HepG2 (cell line): ENCODE data around the gene DDX28. TPM values are rescaled to one million over a fixed set of nuclear protein-coding genes. Genes with fewer than 3 reads are reported as not detected.

Source experiments
- ARNT ChIP-seq: fragments of 450-650 bp; IDR thresholded peaks from 2 replicates; pipeline ENCODE4 v1.6.1; 2017
- CEBPG ChIP-seq: IDR thresholded peaks from 2 replicates; pipeline ENCODE4 v1.6.1; 2016
- FOXO1 ChIP-seq: sonication (generic); formaldehyde crosslinking; IDR thresholded peaks from 2 replicates; pipeline ENCODE4 v1.4.0; 2020; ENCODE audit warnings: missing genetic modification reagents
- GMEB1 ChIP-seq: sonication (generic); formaldehyde crosslinking; IDR thresholded peaks from 2 replicates; pipeline ENCODE4 v1.5.1; 2020; ENCODE audit warnings: missing genetic modification reagents, mild to moderate bottlenecking, borderline replicate concordance
- HCFC1 ChIP-seq: fragments of 150-350 bp; IDR thresholded peaks from 2 replicates; pipeline ENCODE4 v1.6.1; 2014; ENCODE audit warnings: low read depth, low read length
- KDM1A ChIP-seq: IDR thresholded peaks from 2 replicates; pipeline ENCODE4 v1.6.1; 2016; ENCODE audit warnings: missing compliant biosample characterization
- MIER2 ChIP-seq: IDR thresholded peaks from 2 replicates; pipeline ENCODE4 v1.6.1; 2016; ENCODE audit warnings: missing biosample characterization, missing genetic modification reagents
- MTF1 ChIP-seq: sonication (generic); formaldehyde crosslinking; IDR thresholded peaks from 2 replicates; pipeline ENCODE4 v1.5.0; 2020; ENCODE audit warnings: missing genetic modification reagents
- ZMYM4 ChIP-seq: sonication (generic); formaldehyde crosslinking; IDR thresholded peaks from 2 replicates; pipeline ENCODE4 v1.8.1; 2023; ENCODE audit warnings: mild to moderate bottlenecking, missing genetic modification reagents
- ZNF329 ChIP-seq: sonication (generic); formaldehyde crosslinking; IDR thresholded peaks from 2 replicates; pipeline ENCODE4 v1.9.0; 2021; ENCODE audit warnings: low read depth, mild to moderate bottlenecking, missing genetic modification reagents
- ZNF577 ChIP-seq: sonication (generic); formaldehyde crosslinking; IDR thresholded peaks from 2 replicates; pipeline ENCODE4 v1.4.0; 2020; ENCODE audit warnings: mild to moderate bottlenecking, low read depth, missing genetic modification reagents, borderline replicate concordance
- ZSCAN9 ChIP-seq: IDR thresholded peaks from 2 replicates; pipeline ENCODE4 v1.6.1; 2016; ENCODE audit warnings: borderline replicate concordance
- polyA plus RNA-seq, 8 experiments: library from polyadenylated mRNA; depleted of rRNA in 3 of 8; stranded (reverse) in 7 of 8; unstranded in 1 of 8; fragments of >200 nt; fragmentation: Illumina TruSeq in 4 of 8; extraction: Trizol in 4 of 8; gene quantifications; 2 replicates each; pipeline versions ENCODE4 v1.2.1 to v1.2.3, GENCODE V29; 2011 to 2016; ENCODE audit warnings: low read depth in 4 of 8, missing spikeins in 1 of 8, mixed read lengths in 1 of 8; ENCODE audit not compliant: insufficient read depth in 1 of 8
- total RNA-seq, 5 experiments: library from RNA; depleted of rRNA; stranded (reverse); fragments of >200 nt; fragmentation: Illumina TruSeq; extraction: Trizol; gene quantifications; 2 replicates each; pipeline ENCODE4 v1.2.3, GENCODE V29; 2016; ENCODE audit warnings: low read depth in 1 of 5
- TF ChIP-seq, protein P1 (sequence below): sonication (generic); formaldehyde crosslinking; IDR thresholded peaks from 2 replicates; pipeline ENCODE4 v1.9.0; 2021; ENCODE audit warnings: missing genetic modification reagents, mild to moderate bottlenecking, borderline replicate concordance
- TF ChIP-seq, protein P2 (sequence below): sonication (generic); formaldehyde crosslinking; IDR thresholded peaks from 2 replicates; pipeline ENCODE4 v1.4.0; 2020; ENCODE audit warnings: missing genetic modification reagents
- TF ChIP-seq, protein P3 (sequence below): sonication (generic); formaldehyde crosslinking; IDR thresholded peaks from 2 replicates; pipeline ENCODE4 v1.4.0; 2020; ENCODE audit warnings: missing genetic modification reagents, borderline replicate concordance
- TF ChIP-seq, protein P4 (sequence below): sonication (generic); formaldehyde crosslinking; IDR thresholded peaks from 2 replicates; pipeline ENCODE4 v1.5.0; 2020; ENCODE audit warnings: missing genetic modification reagents
- TF ChIP-seq, protein P5 (sequence below): sonication (generic); formaldehyde crosslinking; IDR thresholded peaks from 2 replicates; pipeline ENCODE4 v1.9.0; 2022; ENCODE audit warnings: low read depth, missing genetic modification reagents
- TF ChIP-seq, protein P6 (sequence below): sonication (generic); formaldehyde crosslinking; IDR thresholded peaks from 2 replicates; pipeline ENCODE4 v1.8.0; 2022; ENCODE audit warnings: missing genetic modification reagents, low read depth, mild to moderate bottlenecking, borderline replicate concordance

Gene DDX28
- total and polyA plus RNA-seq, 2 of the 13 experiments (the other 11 are each of a cell fraction or from before 2014, with no cell fraction given), result 14.1 to 16.4 TPM

GRCh38 chr16:68022728-68023537 lies at the start of gene DDX28, which contains the start of gene DUS2 (continued):
- TF ChIP-seq, protein P1, sequence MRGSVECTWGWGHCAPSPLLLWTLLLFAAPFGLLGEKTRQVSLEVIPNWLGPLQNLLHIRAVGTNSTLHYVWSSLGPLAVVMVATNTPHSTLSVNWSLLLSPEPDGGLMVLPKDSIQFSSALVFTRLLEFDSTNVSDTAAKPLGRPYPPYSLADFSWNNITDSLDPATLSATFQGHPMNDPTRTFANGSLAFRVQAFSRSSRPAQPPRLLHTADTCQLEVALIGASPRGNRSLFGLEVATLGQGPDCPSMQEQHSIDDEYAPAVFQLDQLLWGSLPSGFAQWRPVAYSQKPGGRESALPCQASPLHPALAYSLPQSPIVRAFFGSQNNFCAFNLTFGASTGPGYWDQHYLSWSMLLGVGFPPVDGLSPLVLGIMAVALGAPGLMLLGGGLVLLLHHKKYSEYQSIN (CRISPR knock-in tag), result no peak
- TF ChIP-seq, protein P2, sequence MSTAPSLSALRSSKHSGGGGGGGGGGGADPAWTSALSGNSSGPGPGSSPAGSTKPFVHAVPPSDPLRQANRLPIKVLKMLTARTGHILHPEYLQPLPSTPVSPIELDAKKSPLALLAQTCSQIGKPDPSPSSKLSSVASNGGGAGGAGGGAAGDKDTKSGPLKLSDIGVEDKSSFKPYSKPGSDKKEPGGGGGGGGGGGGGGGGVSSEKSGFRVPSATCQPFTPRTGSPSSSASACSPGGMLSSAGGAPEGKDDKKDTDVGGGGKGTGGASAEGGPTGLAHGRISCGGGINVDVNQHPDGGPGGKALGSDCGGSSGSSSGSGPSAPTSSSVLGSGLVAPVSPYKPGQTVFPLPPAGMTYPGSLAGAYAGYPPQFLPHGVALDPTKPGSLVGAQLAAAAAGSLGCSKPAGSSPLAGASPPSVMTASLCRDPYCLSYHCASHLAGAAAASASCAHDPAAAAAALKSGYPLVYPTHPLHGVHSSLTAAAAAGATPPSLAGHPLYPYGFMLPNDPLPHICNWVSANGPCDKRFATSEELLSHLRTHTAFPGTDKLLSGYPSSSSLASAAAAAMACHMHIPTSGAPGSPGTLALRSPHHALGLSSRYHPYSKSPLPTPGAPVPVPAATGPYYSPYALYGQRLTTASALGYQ (CRISPR knock-in tag), result peak; percentile 68; the same call in 1 of the 2 replicates
- no peak for TF ChIP-seq ARNT
- peak; percentile 90 for TF ChIP-seq HCFC1
- peak; percentile 34 for TF ChIP-seq MIER2 (CRISPR knock-in tag)
- no peak; the same call in 1 of the 2 replicates for TF ChIP-seq ZNF329 (CRISPR knock-in tag)
- TF ChIP-seq CEBPG (CRISPR knock-in tag), result peak; percentile 73
- peak; percentile 80 for TF ChIP-seq FOXO1 (CRISPR knock-in tag)
- TF ChIP-seq ZNF577 (CRISPR knock-in tag), result no peak
- TF ChIP-seq, protein P3, sequence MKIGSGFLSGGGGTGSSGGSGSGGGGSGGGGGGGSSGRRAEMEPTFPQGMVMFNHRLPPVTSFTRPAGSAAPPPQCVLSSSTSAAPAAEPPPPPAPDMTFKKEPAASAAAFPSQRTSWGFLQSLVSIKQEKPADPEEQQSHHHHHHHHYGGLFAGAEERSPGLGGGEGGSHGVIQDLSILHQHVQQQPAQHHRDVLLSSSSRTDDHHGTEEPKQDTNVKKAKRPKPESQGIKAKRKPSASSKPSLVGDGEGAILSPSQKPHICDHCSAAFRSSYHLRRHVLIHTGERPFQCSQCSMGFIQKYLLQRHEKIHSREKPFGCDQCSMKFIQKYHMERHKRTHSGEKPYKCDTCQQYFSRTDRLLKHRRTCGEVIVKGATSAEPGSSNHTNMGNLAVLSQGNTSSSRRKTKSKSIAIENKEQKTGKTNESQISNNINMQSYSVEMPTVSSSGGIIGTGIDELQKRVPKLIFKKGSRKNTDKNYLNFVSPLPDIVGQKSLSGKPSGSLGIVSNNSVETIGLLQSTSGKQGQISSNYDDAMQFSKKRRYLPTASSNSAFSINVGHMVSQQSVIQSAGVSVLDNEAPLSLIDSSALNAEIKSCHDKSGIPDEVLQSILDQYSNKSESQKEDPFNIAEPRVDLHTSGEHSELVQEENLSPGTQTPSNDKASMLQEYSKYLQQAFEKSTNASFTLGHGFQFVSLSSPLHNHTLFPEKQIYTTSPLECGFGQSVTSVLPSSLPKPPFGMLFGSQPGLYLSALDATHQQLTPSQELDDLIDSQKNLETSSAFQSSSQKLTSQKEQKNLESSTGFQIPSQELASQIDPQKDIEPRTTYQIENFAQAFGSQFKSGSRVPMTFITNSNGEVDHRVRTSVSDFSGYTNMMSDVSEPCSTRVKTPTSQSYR (CRISPR knock-in tag), result peak; percentile 56; the same call in 1 of the 2 replicates
- TF ChIP-seq, protein P4, sequence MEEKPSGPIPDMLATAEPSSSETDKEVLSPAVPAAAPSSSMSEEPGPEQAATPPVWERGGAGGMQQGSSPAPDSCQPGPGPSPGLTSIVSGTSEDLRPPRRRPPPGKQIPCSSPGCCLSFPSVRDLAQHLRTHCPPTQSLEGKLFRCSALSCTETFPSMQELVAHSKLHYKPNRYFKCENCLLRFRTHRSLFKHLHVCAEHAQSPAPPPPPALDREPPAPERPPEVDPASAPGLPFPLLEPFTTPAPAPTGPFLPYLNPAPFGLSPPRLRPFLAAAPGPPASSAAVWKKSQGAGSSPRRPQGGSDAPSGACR (CRISPR knock-in tag), result peak; percentile 96
- TF ChIP-seq GMEB1, result peak; percentile 94
- TF ChIP-seq, protein P5, sequence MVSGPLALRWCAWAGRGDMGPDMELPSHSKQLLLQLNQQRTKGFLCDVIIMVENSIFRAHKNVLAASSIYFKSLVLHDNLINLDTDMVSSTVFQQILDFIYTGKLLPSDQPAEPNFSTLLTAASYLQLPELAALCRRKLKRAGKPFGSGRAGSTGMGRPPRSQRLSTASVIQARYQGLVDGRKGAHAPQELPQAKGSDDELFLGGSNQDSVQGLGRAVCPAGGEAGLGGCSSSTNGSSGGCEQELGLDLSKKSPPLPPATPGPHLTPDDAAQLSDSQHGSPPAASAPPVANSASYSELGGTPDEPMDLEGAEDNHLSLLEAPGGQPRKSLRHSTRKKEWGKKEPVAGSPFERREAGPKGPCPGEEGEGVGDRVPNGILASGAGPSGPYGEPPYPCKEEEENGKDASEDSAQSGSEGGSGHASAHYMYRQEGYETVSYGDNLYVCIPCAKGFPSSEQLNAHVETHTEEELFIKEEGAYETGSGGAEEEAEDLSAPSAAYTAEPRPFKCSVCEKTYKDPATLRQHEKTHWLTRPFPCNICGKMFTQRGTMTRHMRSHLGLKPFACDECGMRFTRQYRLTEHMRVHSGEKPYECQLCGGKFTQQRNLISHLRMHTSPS (CRISPR knock-in tag), result peak; percentile 71; the same call in 1 of the 2 replicates
- TF ChIP-seq ZMYM4 (CRISPR knock-in tag), result peak; percentile 95
- TF ChIP-seq, protein P6, sequence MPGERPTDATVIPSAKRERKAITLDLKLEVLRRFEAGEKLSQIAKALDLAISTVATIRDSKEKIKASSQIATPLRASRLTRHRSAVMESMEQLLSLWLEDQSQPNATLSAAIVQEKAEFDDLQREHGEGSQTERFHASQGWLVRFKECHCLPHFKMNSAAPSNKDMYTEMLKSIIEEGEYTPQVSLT, result no peak
- TF ChIP-seq ZSCAN9 (CRISPR knock-in tag), result peak; percentile 94; the same call in 1 of the 2 replicates
- no peak for TF ChIP-seq MTF1
- TF ChIP-seq KDM1A (CRISPR knock-in tag), result no peak; the same call in 1 of the 2 replicates
